NK-92 (cell line): ENCODE data around the gene MAGEA9B.
"Not testable (repeated sequence)": the region's sequence is repeated elsewhere in the genome, so short reads cannot be mapped to it uniquely, and the experiment has no call there.

Experiments
- DNase-seq: peaks from one replicate; lab custom pipeline; 2025; ENCODE audit not compliant: unreplicated experiment; lab: John Stamatoyannopoulos, UW

MAGEA9B gene

GRCh38 chrX:149587359-149587758 is at the start of gene MAGEA9B:
MAGEA9B (minus strand) TSS chrX:149587459; CDS start chrX:149583179, 4,280 bp downstream.
- not testable (repeated sequence) for DNase-seq

- DNase-seq = no peak
These were observed 46.3 kb upstream of the MAGEA9B start for GRCh38 chrX:149633511-149633910.

GRCh38 chrX:149631234-149632165 is 44.2 kb upstream of the MAGEA9B start, which contains the start of gene TMEM185A:
TMEM185A (minus strand) TSS chrX:149631792; CDS start chrX:149631580, 212 bp downstream.
- DNase-seq = no peak

GRCh38 chrX:149630681-149631233 is 43.5 kb upstream of the MAGEA9B start:
- no peak for DNase-seq

GRCh38 chrX:149629730-149630387 is 42.6 kb upstream of the MAGEA9B start:
- DNase-seq = no peak

GRCh38 chrX:149628768-149629167 is 41.5 kb upstream of the MAGEA9B start:
- DNase-seq = no peak

GRCh38 chrX:149628280-149628679 is 41.0 kb upstream of the MAGEA9B start:
- DNase-seq = no peak

GRCh38 chrX:149626829-149627228 is 39.6 kb upstream of the MAGEA9B start:
- not testable (repeated sequence) for DNase-seq

- not testable (repeated sequence) for DNase-seq
These were observed 32.4 kb upstream of the MAGEA9B start for GRCh38 chrX:149619662-149620061.

GRCh38 chrX:149618871-149619270 is 31.6 kb upstream of the MAGEA9B start:
- DNase-seq = no peak

GRCh38 chrX:149611623-149612175 is 24.4 kb upstream of the MAGEA9B start:
- no peak for DNase-seq

GRCh38 chrX:149610511-149610910 is 23.3 kb upstream of the MAGEA9B start:
- no peak for DNase-seq

- DNase-seq = no peak
These were observed 20.4 kb upstream of the MAGEA9B start for GRCh38 chrX:149607699-149608098.

- DNase-seq = not testable (repeated sequence)
These were observed 18.1 kb upstream of the MAGEA9B start for GRCh38 chrX:149605248-149605885.

GRCh38 chrX:149598603-149599002 is 11.3 kb upstream of the MAGEA9B start:
- not testable (repeated sequence) for DNase-seq

- DNase-seq = not testable (repeated sequence)
These were observed 8.7 kb upstream of the MAGEA9B start for GRCh38 chrX:149595943-149596342.

- DNase-seq = not testable (repeated sequence)
These were observed 8.0 kb upstream of the MAGEA9B start, which contains the start of gene HSFX2 for GRCh38 chrX:149595214-149595613. HSFX2 (minus strand) TSS chrX:149595314; CDS start chrX:149594700, 614 bp downstream.

GRCh38 chrX:149590993-149591392 is 3.7 kb upstream of the MAGEA9B start:
- DNase-seq = not testable (repeated sequence)

GRCh38 chrX:149585631-149586030 is 1.6 kb downstream of the MAGEA9B start:
- DNase-seq = not testable (repeated sequence)

GRCh38 chrX:149573456-149573855 is 13.8 kb downstream of the MAGEA9B start:
- not testable (repeated sequence) for DNase-seq

GRCh38 chrX:149572743-149573142 is 14.5 kb downstream of the MAGEA9B start:
- DNase-seq = no peak
